Choroid plexus epithelial cell (primary cell): ENCODE measurements around the gene INA.
A peak's percentile ranks its signal among the peaks of the same experiment; 100 is the strongest.

Experiments used
- DNase-seq: peaks from one replicate; pipeline ENCODE4 v3.0.0-alpha.2; 2010; ENCODE audit warnings: low read depth
- H3K4me3 ChIP-seq: 2 replicates; pipeline ENCODE4 v1.5.1; 2011; ENCODE audit warnings: low read depth, mild to moderate bottlenecking, control low read depth, low read length, moderate library complexity
- CTCF ChIP-seq: conservative IDR thresholded peaks from 2 replicates; pipeline ENCODE4 v1.5.1; 2011; ENCODE audit warnings: low read depth, mild to moderate bottlenecking, control low read depth, inconsistent platforms, low read length, moderate library complexity

The INA gene

GRCh38 chr10:103273041-103273441, 3.9 kb upstream of the INA start:
- H3K4me3 ChIP-seq, result no peak overlapping the region
- peak; percentile 83 for DNase-seq
- no peak for TF ChIP-seq CTCF

GRCh38 chr10:103276251-103276895, 565 bp upstream of the INA start:
- no peak for TF ChIP-seq CTCF
- H3K4me3 ChIP-seq, result no peak overlapping the region
- no peak for DNase-seq

- H3K4me3 ChIP-seq, result no peak overlapping the region
- no peak for DNase-seq
- TF ChIP-seq CTCF, result no peak
Measured at GRCh38 chr10:103277713-103278536, 987 bp downstream of the INA start.

- no peak for TF ChIP-seq CTCF
- H3K4me3 ChIP-seq, result no peak overlapping the region
- DNase-seq, result no peak
Measured at GRCh38 chr10:103278537-103278823, 1.5 kb downstream of the INA start.

- peak; percentile 60 for DNase-seq
- no peak overlapping the region for H3K4me3 ChIP-seq
- no peak for TF ChIP-seq CTCF
Measured at GRCh38 chr10:103278862-103279298, 1.9 kb downstream of the INA start.

- no peak overlapping the region for H3K4me3 ChIP-seq
- TF ChIP-seq CTCF, result no peak
- DNase-seq, result no peak
Measured at GRCh38 chr10:103280031-103280430, 3.1 kb downstream of the INA start.

- no peak for DNase-seq
- H3K4me3 ChIP-seq, result no peak overlapping the region
- TF ChIP-seq CTCF, result no peak
Measured at GRCh38 chr10:103280506-103280905, 3.6 kb downstream of the INA start.
